Activated gamma-delta T cell (primary cell): ENCODE measurements around the gene MRPS5.

Experiments used
- DNase-seq: peaks from one replicate; lab custom pipeline; 2025; lab: John Stamatoyannopoulos, UW

Gene MRPS5

DNA sequence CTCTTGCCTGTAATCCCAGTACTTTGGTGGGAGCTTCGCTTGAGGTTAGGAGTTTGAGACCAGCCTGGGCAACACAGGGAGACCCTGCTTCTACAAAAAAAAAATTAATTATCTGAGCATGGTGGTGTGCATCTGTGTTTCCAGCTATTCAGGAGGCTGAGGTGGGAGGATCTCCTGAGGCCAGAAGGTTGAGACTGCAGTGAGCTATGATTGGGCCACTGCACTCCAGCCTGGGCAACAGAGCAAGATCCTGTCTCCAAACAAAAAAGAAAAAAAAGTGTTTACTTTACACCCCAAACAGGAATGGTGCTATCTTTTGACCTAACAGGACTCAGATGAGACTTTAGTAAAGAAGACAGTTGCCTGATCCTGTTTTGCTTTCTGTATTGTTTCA lies 60.5 kb downstream of the MRPS5 start:
- no peak for DNase-seq

GRCh38 chr2:95060446-95061118 lies 61.0 kb downstream of the MRPS5 start:
- no peak for DNase-seq

- no peak for DNase-seq
Observed at GRCh38 chr2:95059656-95060370, 61.8 kb downstream of the MRPS5 start.

- DNase-seq, result no peak
Observed at GRCh38 chr2:95058989-95059641, 62.5 kb downstream of the MRPS5 start.

- no peak for DNase-seq
Observed at GRCh38 chr2:95058466-95058988, 63.1 kb downstream of the MRPS5 start.

- DNase-seq, result no peak
Observed at GRCh38 chr2:95057535-95058370, 63.9 kb downstream of the MRPS5 start.

DNA sequence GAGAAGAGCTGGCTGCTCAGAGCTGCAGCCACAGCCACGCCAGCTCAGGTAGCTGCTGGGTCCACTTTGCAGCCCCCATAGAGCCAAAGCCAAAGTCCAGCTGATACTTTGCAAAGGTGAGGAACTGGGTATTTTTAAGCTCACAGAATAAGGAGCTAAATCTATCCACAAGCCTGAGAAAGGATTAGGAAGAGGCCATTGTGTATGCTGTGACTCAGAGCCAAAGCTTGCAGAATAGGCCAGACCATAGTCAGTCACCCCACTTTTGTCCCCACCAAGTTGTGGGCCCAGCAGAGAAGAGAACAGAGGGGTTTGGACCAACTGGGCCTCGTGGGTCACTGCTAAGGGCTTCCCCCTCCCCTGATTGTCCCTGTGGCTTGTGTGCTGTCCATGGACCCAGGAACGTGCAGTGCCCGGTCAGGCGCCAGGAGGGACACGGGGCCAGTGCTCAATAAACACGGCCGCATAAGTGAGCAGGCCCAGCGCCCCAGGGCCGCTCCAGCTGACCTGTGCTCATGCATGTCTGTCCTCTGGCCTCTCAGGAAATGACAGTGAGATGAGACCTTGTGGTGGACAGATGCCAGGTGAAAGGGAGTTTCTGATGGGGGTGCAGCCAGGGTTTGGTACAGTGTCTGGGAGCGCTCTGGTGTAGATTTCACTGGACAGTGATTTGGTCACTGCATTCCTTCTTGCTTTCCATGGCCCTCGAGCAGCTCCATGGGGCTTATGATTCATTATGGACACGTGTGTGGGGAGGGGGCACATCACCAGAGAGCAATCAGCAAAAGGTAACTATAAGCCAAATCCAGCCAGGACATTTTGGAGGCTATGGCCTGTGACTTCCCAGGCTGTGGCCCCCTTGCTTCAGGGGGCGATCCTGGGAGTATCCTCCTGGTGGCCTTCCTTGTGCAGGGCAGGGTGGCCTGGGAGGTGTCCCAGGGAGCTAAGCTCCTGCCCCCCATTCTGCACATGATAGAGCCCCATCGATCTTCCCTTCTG lies 64.8 kb downstream of the MRPS5 start:
- DNase-seq, result no peak

DNA sequence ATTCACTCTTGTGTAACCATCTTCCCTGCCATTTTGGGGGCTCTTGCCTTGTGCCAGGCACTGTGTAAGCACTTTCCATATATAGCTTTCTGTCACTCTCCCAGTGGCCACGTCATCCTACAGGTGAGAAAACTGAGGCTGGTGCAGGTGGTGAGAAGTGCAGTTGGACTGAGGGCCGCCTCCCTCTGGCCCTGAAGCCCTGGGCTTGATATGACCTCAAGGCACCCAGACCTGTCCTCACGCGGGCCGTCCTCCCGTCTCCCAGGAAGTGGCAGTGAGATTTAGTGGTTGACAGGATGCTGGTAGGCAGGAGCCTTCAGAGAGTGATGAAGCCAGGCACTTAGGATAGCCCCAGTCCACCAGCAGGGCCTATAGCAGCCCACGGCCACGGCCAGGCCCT lies 65.6 kb downstream of the MRPS5 start:
- no peak for DNase-seq

- DNase-seq, result no peak
Observed at GRCh38 chr2:95055262-95055661, 66.3 kb downstream of the MRPS5 start.

GRCh38 chr2:95054016-95054415 lies 67.6 kb downstream of the MRPS5 start:
- DNase-seq, result no peak

- DNase-seq, result no peak
Observed at GRCh38 chr2:95053543-95053942, 68.1 kb downstream of the MRPS5 start.

DNA sequence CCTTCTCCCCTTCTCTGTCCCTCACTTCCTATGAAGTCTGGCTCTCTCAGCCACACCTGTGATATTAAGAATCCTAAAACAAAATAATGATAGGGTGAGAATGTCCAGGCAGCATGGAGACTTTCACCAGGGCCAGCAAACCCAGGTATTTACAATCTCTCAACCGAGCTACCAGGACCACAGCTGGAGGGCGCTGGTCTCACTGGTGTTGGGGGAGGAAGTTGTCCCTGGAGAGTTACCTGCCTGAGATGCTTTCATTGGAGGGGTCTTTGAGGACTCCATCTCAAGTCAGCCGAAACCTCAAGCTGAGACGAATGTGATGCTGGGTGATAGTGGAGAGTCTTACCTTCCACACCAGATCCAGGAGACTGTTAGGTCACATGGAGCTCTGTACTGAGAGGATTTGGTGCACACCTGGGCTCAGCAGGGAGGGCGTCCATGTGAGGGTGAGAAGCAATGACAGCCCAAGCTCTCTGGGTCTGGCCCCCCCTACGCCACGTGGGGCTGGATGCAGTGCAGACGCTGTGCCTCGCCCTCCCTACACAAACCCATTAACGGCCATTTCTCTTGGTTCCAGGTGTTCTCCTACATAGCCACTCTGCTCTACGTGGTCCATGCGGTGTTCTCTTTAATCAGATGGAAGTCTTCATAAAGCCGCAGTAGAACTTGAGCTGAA lies 68.7 kb downstream of the MRPS5 start:
- DNase-seq, result no peak

- no peak for DNase-seq
Observed at GRCh38 chr2:95052307-95052706, 69.3 kb downstream of the MRPS5 start.

- no peak for DNase-seq
Observed at GRCh38 chr2:95051626-95052025, 70.0 kb downstream of the MRPS5 start.

DNA sequence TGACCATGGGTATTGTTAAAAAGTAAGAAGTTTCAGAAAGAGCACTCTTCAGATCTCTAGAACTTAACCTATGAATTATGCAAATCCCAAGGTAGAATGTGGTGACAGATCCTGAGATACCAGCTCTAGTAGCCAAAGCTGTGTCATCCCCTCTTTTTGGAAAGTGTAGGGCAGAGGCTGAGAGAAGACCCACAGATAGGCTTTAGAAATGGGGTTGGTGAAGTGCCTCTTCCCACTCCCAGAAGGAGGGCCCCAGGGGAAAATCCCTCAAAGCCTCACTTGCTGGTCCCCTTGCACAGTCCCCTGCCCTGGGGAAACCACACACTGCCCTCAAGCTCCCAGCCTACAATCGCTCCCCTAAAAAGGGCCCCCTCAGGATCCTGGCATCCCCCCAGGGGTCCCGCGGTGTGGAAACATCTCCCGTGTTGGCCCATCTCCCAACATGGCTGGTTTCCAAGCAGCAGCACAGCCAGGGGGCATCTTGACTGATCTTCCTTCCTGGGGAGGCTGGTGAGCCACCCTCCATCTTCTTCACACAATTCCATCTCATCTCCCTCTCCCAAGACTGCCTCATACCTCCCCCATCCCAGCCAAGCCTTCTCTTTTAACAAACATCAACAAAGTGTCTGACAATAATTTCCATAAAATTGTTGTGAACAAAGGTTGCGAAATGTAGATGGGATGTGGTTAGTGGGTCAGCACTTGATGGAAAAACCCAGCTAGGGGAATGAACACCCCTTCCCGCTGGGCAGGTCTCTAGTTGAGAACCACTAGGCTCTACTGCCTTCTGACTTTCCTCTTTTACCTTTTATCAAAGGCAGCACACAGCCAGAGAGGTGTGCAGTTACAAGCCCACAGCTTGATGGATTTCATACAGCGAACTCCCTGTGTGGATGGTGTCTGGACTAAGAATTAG lies 71.0 kb downstream of the MRPS5 start:
- DNase-seq, result no peak

DNA sequence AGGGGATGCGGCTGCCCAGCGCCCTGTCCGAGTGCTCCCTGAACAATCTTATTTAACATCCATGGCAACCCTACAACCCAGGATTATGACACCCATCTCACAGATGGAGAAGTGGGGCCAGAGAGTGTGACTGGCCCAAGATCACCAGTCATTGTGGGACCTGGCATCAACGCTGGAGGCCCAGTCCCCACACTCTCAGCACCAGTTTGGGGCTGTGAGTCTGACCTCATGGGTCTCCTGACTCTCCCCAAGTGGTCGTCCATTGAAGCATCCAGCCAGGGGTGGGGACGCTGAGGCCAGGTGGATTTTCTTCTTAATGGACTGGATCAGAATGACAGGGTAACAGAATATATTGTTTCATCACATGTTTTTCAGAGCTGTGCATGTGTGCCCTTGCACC lies 71.6 kb downstream of the MRPS5 start:
- no peak for DNase-seq

DNA sequence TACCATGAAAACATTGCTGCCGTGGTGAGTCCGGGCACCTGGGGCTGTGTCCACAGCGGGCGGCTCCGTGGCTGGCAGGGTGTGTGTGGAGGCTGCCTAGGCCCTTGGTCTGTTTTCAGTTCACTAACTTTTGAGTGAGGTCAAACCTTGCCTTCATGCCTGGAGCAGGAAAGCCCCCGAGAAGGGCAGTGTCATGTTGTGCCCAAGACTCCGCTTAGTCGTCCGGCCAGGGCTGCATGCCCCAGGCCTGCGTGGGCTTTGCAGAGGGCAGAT lies 72.0 kb downstream of the MRPS5 start:
- DNase-seq, result no peak

GRCh38 chr2:95048825-95049682 lies 72.6 kb downstream of the MRPS5 start:
- no peak for DNase-seq
